Measurements from ENCODE around the gene MAST4. TPM values are rescaled to one million over a fixed set of nuclear protein-coding genes. Genes with fewer than 3 reads are reported as not detected.

Gene MAST4
- total and polyA plus RNA-seq, 12 donors: 29.6 to 93.3 (median 76.6) TPM

DNA sequence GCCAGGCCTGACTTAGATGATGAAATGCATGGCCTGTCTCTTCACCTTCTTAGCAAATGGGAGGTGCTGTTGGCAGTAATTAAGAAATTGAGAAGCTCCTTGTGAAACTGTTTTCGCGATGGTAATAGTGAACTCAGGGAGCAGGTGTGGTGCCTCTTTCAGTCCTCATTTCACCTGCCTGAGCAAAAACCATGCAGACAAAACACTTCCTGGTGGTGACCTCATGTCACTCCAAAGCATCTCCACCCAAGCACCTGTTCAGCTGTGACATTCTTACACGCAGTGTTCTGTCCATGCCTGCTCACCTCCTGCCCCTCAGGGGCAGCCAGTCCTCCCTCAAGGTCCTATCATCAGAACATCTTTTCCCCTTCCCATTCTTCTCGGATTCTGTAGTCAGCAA, 453.9 kb downstream of the MAST4 start:
- peak overlapping the region in 9 of 10 donors; percentile 23 to 64 (median 48) for H3K27ac ChIP-seq
- TF ChIP-seq, protein P1, sequence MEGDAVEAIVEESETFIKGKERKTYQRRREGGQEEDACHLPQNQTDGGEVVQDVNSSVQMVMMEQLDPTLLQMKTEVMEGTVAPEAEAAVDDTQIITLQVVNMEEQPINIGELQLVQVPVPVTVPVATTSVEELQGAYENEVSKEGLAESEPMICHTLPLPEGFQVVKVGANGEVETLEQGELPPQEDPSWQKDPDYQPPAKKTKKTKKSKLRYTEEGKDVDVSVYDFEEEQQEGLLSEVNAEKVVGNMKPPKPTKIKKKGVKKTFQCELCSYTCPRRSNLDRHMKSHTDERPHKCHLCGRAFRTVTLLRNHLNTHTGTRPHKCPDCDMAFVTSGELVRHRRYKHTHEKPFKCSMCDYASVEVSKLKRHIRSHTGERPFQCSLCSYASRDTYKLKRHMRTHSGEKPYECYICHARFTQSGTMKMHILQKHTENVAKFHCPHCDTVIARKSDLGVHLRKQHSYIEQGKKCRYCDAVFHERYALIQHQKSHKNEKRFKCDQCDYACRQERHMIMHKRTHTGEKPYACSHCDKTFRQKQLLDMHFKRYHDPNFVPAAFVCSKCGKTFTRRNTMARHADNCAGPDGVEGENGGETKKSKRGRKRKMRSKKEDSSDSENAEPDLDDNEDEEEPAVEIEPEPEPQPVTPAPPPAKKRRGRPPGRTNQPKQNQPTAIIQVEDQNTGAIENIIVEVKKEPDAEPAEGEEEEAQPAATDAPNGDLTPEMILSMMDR (IDR thresholded peaks at IDR 0.05): no peak
- peaks cover 6 to 84% (median 52%) of the 10 kb centered on the region in 9 donors for H3K4me1 ChIP-seq
- no peak for ATAC-seq
- peaks cover 0 to 15% (median 0%) of the 10 kb centered on the region in 9 donors for H3K36me3 ChIP-seq
- no peak overlapping the region for H3K4me3 ChIP-seq
- H3K9me3 ChIP-seq: no peaks in the 10 kb centered on the region
- no peak for DNase-seq
- WGBS, 2 donors: 88 to 93% methylated on average over 4 of the region's 4 CpGs
- no peaks in the 10 kb centered on the region for H3K27me3 ChIP-seq
- intact Hi-C loops (cut with DNase I): loop anchor here in 2 of 10 donors (5.0 kb wide), 2 partner anchors 38 to 43 kb away; no protein-coding TSS in a partner anchor

- 47 to 67% methylated on average over 3 of the region's 3 CpGs for WGBS, 2 donors
- Histone ChIP-seq H3K36me3 (peaks cover 0 to 20% (median 0%) of the 10 kb centered on the region in 9 donors), H3K4me1 (peaks cover 6 to 79% (median 47%) of the 10 kb centered on the region in 9 donors), H3K4me3 (no peak overlapping the region), H3K27ac (peak overlapping the region in 9 of 10 donors; percentile 23 to 64 (median 48)), H3K9me3 (no peaks in the 10 kb centered on the region), H3K27me3 (no peaks in the 10 kb centered on the region)
- ATAC-seq (peak in 7 of 8 donors; percentile 20 to 70 (median 46)), DNase-seq (no peak)
- TF ChIP-seq, protein P1 (IDR thresholded peaks at IDR 0.05): no peak
- intact Hi-C loops (cut with DNase I): loop anchor here in 2 of 10 donors (5.0 kb wide), 2 partner anchors 38 to 43 kb away; no protein-coding TSS in a partner anchor
These were observed 454.4 kb downstream of the MAST4 start for GRCh38 chr5:67050635-67051034.

DNA sequence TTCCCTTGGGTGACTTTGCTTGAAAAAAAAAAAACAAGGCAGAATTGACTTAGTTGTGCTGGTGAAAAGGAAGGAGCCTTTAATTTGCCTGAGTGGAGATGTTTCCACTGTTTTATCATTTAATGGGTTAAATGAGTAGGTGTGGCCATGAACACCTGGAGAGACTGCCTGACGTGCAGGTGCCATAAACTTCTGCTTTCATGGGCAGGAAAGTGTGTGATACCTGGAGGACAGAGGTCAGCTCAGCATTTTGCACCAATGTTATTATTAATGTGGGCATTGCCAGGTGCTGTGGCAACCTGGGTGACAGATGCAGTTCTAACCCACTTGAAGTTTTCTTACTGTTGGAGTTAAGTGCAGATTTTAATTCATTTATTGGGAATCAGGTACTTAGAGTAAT, 455.0 kb downstream of the MAST4 start:
- H3K4me1 ChIP-seq: peaks cover 6 to 74% (median 42%) of the 10 kb centered on the region in 9 donors
- peak overlapping the region in 7 of 10 donors; percentile 1 to 64 (median 47) for H3K27ac ChIP-seq

GRCh38 chr5:67052034-67052433, 455.8 kb downstream of the MAST4 start:
- Histone ChIP-seq H3K27ac (peak overlapping the region in 1 of 10 donors; percentile 2), H3K4me3 (no peak overlapping the region), H3K27me3 (no peaks in the 10 kb centered on the region), H3K4me1 (peaks cover 2 to 70% (median 33%) of the 10 kb centered on the region in 9 donors), H3K36me3 (peaks cover 0 to 34% (median 0%) of the 10 kb centered on the region in 9 donors), H3K9me3 (no peaks in the 10 kb centered on the region)
- 80 to 92% methylated on average over 1 of the region's 1 CpG for WGBS, 2 donors
- DNase-seq (no peak), ATAC-seq (no peak)
- intact Hi-C loops (cut with DNase I): loop anchor here in 2 of 10 donors (5.0 kb wide), 2 partner anchors 40 to 45 kb away; no protein-coding TSS in a partner anchor
- TF ChIP-seq, protein P1 (IDR thresholded peaks at IDR 0.05): no peak

More for the DNA sequence above, 455.0 kb downstream of the MAST4 start:
- no peak for ATAC-seq
- Histone ChIP-seq H3K9me3 (no peaks in the 10 kb centered on the region), H3K4me3 (no peak overlapping the region), H3K27me3 (no peaks in the 10 kb centered on the region), H3K36me3 (peaks cover 0 to 25% (median 0%) of the 10 kb centered on the region in 9 donors)
- 57 to 71% methylated on average over 1 of the region's 1 CpG for WGBS, 2 donors
- intact Hi-C loops (cut with DNase I): loop anchor here in 2 of 10 donors (5.0 kb wide), 2 partner anchors 39 to 44 kb away; no protein-coding TSS in a partner anchor
- TF ChIP-seq, protein P1 (IDR thresholded peaks at IDR 0.05): no peak
- DNase-seq: no peak
